ENCODE results near the gene GUCY2D. TPM values are rescaled to one million over a fixed set of nuclear protein-coding genes. Genes with fewer than 3 reads are reported as not detected.
"Not testable (repeated sequence)": the region's sequence is repeated elsewhere in the genome, so short reads cannot be mapped to it uniquely, and the experiment has no call there.

GUCY2D gene
- polyA plus RNA-seq (ENCODE audit: insufficient read length): not detected

GRCh38 chr17:8001976-8002720, at the start of gene GUCY2D:
Gene GUCY2D, plus strand, starts transcription at chr17:8002615. Its CDS starts 433 bp downstream, at chr17:8003048.
- DNase-seq (ENCODE audit: low read depth): no peak

- DNase-seq (ENCODE audit: low read depth): not testable (repeated sequence)
These were observed 49.1 kb upstream of the GUCY2D start for GRCh38 chr17:7953266-7953665.

GRCh38 chr17:7955414-7956227, 46.8 kb upstream of the GUCY2D start:
- no peak for DNase-seq (ENCODE audit: low read depth)

GRCh38 chr17:7956228-7956965, 46.0 kb upstream of the GUCY2D start:
- peak; percentile 5 for DNase-seq (ENCODE audit: low read depth)

- DNase-seq (ENCODE audit: low read depth): no peak
These were observed 42.7 kb upstream of the GUCY2D start for GRCh38 chr17:7959503-7960253.

GRCh38 chr17:7961421-7961820, 41.0 kb upstream of the GUCY2D start:
- DNase-seq (ENCODE audit: low read depth): no peak

GRCh38 chr17:7967751-7968150, 34.7 kb upstream of the GUCY2D start:
- DNase-seq (ENCODE audit: low read depth): no peak

- no peak for DNase-seq (ENCODE audit: low read depth)
These were observed 33.0 kb upstream of the GUCY2D start for GRCh38 chr17:7969433-7969832.

- DNase-seq (ENCODE audit: low read depth): no peak
These were observed 30.8 kb upstream of the GUCY2D start for GRCh38 chr17:7971651-7972050.

GRCh38 chr17:7972131-7972785, 30.2 kb upstream of the GUCY2D start:
- no peak for DNase-seq (ENCODE audit: low read depth)

GRCh38 chr17:7974638-7975131, 27.7 kb upstream of the GUCY2D start:
- DNase-seq (ENCODE audit: low read depth): no peak

- DNase-seq (ENCODE audit: low read depth): no peak
These were observed 25.4 kb upstream of the GUCY2D start for GRCh38 chr17:7977039-7977438.

- DNase-seq (ENCODE audit: low read depth): no peak
These were observed 24.6 kb upstream of the GUCY2D start for GRCh38 chr17:7977805-7978204.

- DNase-seq (ENCODE audit: low read depth): no peak
These were observed 20.2 kb upstream of the GUCY2D start for GRCh38 chr17:7982173-7982572.

- DNase-seq (ENCODE audit: low read depth): no peak
These were observed 19.7 kb upstream of the GUCY2D start for GRCh38 chr17:7982666-7983065.

- DNase-seq (ENCODE audit: low read depth): no peak
These were observed 17.5 kb upstream of the GUCY2D start for GRCh38 chr17:7984904-7985303.

- no peak for DNase-seq (ENCODE audit: low read depth)
These were observed 15.1 kb upstream of the GUCY2D start for GRCh38 chr17:7987112-7987893.

- DNase-seq (ENCODE audit: low read depth): peak; percentile 77
These were observed 13.7 kb upstream of the GUCY2D start for GRCh38 chr17:7988750-7989178.

- DNase-seq (ENCODE audit: low read depth): no peak
These were observed 12.4 kb upstream of the GUCY2D start for GRCh38 chr17:7989781-7990655.
